ENCODE measurements around the gene KRTAP9-2. TPM values are rescaled to one million over a fixed set of nuclear protein-coding genes. Genes with fewer than 3 reads are reported as not detected.
"Not testable (repeated sequence)": the region's sequence is repeated elsewhere in the genome, so short reads cannot be mapped to it uniquely, and the experiment has no call there.

The KRTAP9-2 gene
- total RNA-seq, 1 donor from 2014 or later: not detected

GRCh38 chr17:41271858-41272257, 45.4 kb downstream of the KRTAP9-2 start:
- no peak for TF ChIP-seq POLR2A (IDR thresholded peaks at IDR 0.05)
- no peak for TF ChIP-seq POLR2AphosphoS5 (IDR thresholded peaks at IDR 0.05; ENCODE audit: insufficient read depth in 1 of 2, low read depth in 1 of 2)
- TF ChIP-seq CTCF (IDR thresholded peaks at IDR 0.05): no peak

GRCh38 chr17:41275648-41276190, 49.3 kb downstream of the KRTAP9-2 start, which contains the start of gene KRTAP9-7:
TSS of gene KRTAP9-7 (plus strand) at chr17:41275698. CDS start at chr17:41275698, 0 bp downstream.
- H3K27ac ChIP-seq; intact Hi-C loops (cut with DNase I); H3K4me1 ChIP-seq; H3K27me3 ChIP-seq; H3K36me3 ChIP-seq; H3K9me3 ChIP-seq; DNase-seq (ENCODE audit: extremely low spot score in 2 of 2); H3K4me3 ChIP-seq: not testable (repeated sequence)

More at GRCh38 chr17:41271858-41272257, 45.4 kb downstream of the KRTAP9-2 start:
- Histone ChIP-seq H3K36me3 (no peaks in the 10 kb centered on the region), H3K4me3 (no peak overlapping the region), H3K27me3 (no peaks in the 10 kb centered on the region), H3K9me3 (no peaks in the 10 kb centered on the region), H3K27ac (no peak overlapping the region), H3K4me1 (no peaks in the 10 kb centered on the region)
- DNase-seq (ENCODE audit: extremely low spot score in 2 of 2): no peak
- intact Hi-C loops (cut with DNase I): no loop called here

Small RNA genes lying within 50 kb of the gene (small RNA-seq; reads per million reads assigned to genes)
- gene KRTAP4-17P: not detected

Other genes with a start within 250 kb of the KRTAP9-2 start
- not detected for gene KRT40, start 242.3 kb upstream of the KRTAP9-2 start, total RNA-seq
- gene KRTAP3-3, start 232.5 kb upstream of the KRTAP9-2 start, total RNA-seq: not detected
- not detected for gene KRTAP3-2, start 226.7 kb upstream of the KRTAP9-2 start, total RNA-seq
- not detected for gene KRTAP3-1, start 217.5 kb upstream of the KRTAP9-2 start, total RNA-seq
- not detected for gene KRTAP1-5, start 199.4 kb upstream of the KRTAP9-2 start, total RNA-seq
- gene KRTAP1-4, start 196.5 kb upstream of the KRTAP9-2 start, total RNA-seq: not detected
- gene KRTAP1-3, start 191.8 kb upstream of the KRTAP9-2 start, total RNA-seq: not detected
- not detected for gene KRTAP1-1, start 185.2 kb upstream of the KRTAP9-2 start, total RNA-seq
- not detected for gene KRTAP2-1, start 179.3 kb upstream of the KRTAP9-2 start, total RNA-seq
- not detected for gene KRTAP2-2, start 171.4 kb upstream of the KRTAP9-2 start, total RNA-seq
- gene KRTAP2-3, start 166.5 kb upstream of the KRTAP9-2 start, total RNA-seq: not detected
- gene KRTAP2-4, start 160.8 kb upstream of the KRTAP9-2 start, total RNA-seq: not detected
- gene KRTAP4-7, start 142.5 kb upstream of the KRTAP9-2 start, total RNA-seq: not detected
- gene KRTAP4-8, start 128.5 kb upstream of the KRTAP9-2 start, total RNA-seq: not detected
- not detected for gene KRTAP4-16, start 124.4 kb upstream of the KRTAP9-2 start, total RNA-seq
- not detected for gene KRTAP4-9, start 121.3 kb upstream of the KRTAP9-2 start, total RNA-seq
- gene KRTAP4-11, start 108.3 kb upstream of the KRTAP9-2 start, total RNA-seq: not detected
- not detected for gene KRTAP4-12, start 102.5 kb upstream of the KRTAP9-2 start, total RNA-seq
- gene KRTAP4-6, start 86.1 kb upstream of the KRTAP9-2 start, total RNA-seq: not detected
- gene KRTAP4-5, start 76.8 kb upstream of the KRTAP9-2 start, total RNA-seq: not detected
- not detected for gene KRTAP4-4, start 65.9 kb upstream of the KRTAP9-2 start, total RNA-seq
- gene KRTAP4-3, start 58.4 kb upstream of the KRTAP9-2 start, total RNA-seq: not detected
- not detected for gene KRTAP4-2, start 48.4 kb upstream of the KRTAP9-2 start, total RNA-seq
- gene KRTAP4-1, start 41.7 kb upstream of the KRTAP9-2 start, total RNA-seq: not detected
- gene KRTAP9-1, start 36.8 kb upstream of the KRTAP9-2 start, total RNA-seq: not detected
- gene KRTAP9-3, start 5.8 kb downstream of the KRTAP9-2 start, total RNA-seq: not detected
- gene KRTAP9-8, start 11.4 kb downstream of the KRTAP9-2 start, total RNA-seq: not detected
- not detected for gene KRTAP9-4, start 23.0 kb downstream of the KRTAP9-2 start, total RNA-seq
- gene KRTAP9-9, start 28.7 kb downstream of the KRTAP9-2 start, total RNA-seq: not detected
- not detected for gene KRTAP9-6, start 38.7 kb downstream of the KRTAP9-2 start, total RNA-seq
- not detected for gene KRTAP9-7, start 49.0 kb downstream of the KRTAP9-2 start, total RNA-seq
- not detected for gene KRTAP29-1, start 76.2 kb downstream of the KRTAP9-2 start, total RNA-seq
- gene KRTAP16-1, start 82.7 kb downstream of the KRTAP9-2 start, total RNA-seq: not detected
- gene KRTAP17-1, start 89.1 kb downstream of the KRTAP9-2 start, total RNA-seq: not detected
- 1.5 TPM for gene KRT33A, start 124.2 kb downstream of the KRTAP9-2 start, total RNA-seq
- not detected for gene KRT33B, start 143.2 kb downstream of the KRTAP9-2 start, total RNA-seq
- 0.74 TPM for gene KRT34, start 155.7 kb downstream of the KRTAP9-2 start, total RNA-seq
- not detected for gene KRT31, start 171.0 kb downstream of the KRTAP9-2 start, total RNA-seq
- gene KRT37, start 197.9 kb downstream of the KRTAP9-2 start, total RNA-seq: not detected
- not detected for gene KRT38, start 214.3 kb downstream of the KRTAP9-2 start, total RNA-seq
- not detected for gene KRT32, start 240.7 kb downstream of the KRTAP9-2 start, total RNA-seq

All from vagina (tissue), 2 donors.